ENCODE data around the gene TLK2.
A peak's percentile ranks its signal among the peaks of the same experiment; 100 is the strongest.

The TLK2 gene

GRCh38 chr17:62629556-62630364 is 151.1 kb downstream of the TLK2 start:
- no peaks in the 10 kb centered on the region for H3K36me3 ChIP-seq (ENCODE audit: insufficient read depth, low read length)
- no peak overlapping the region for H2AFZ ChIP-seq (ENCODE audit: low read length, unreplicated experiment)
- peaks cover 38% of the 10 kb centered on the region for H3K4me1 ChIP-seq (ENCODE audit: control insufficient read depth, insufficient read depth, low read length, unreplicated experiment)
- H3K27ac ChIP-seq (ENCODE audit: low read depth, low read length) = peak overlapping the region; percentile 78
- peaks cover 70% of the 10 kb centered on the region for H3K79me2 ChIP-seq (ENCODE audit: control insufficient read depth, insufficient read depth, low read length, unreplicated experiment)
- H3K27me3 ChIP-seq (ENCODE audit: insufficient read depth, low read length) = no peaks in the 10 kb centered on the region
- peak overlapping the region; percentile 99 for H3K4me3 ChIP-seq (ENCODE audit: low read depth, low read length)

GRCh38 chr17:62630365-62631085 is 151.9 kb downstream of the TLK2 start:
- peak overlapping the region; percentile 11; the same call in 1 of the 2 replicates for H3K27ac ChIP-seq (ENCODE audit: low read depth, low read length)
- H3K79me2 ChIP-seq (ENCODE audit: control insufficient read depth, insufficient read depth, low read length, unreplicated experiment) = peaks cover 76% of the 10 kb centered on the region
- H3K36me3 ChIP-seq (ENCODE audit: insufficient read depth, low read length) = no peaks in the 10 kb centered on the region
- H3K4me1 ChIP-seq (ENCODE audit: control insufficient read depth, insufficient read depth, low read length, unreplicated experiment) = peaks cover 38% of the 10 kb centered on the region
- no peaks in the 10 kb centered on the region for H3K27me3 ChIP-seq (ENCODE audit: insufficient read depth, low read length)
- peak overlapping the region; percentile 99 for H3K4me3 ChIP-seq (ENCODE audit: low read depth, low read length)
- H2AFZ ChIP-seq (ENCODE audit: low read length, unreplicated experiment) = no peak overlapping the region

- H3K4me3 ChIP-seq (ENCODE audit: low read depth, low read length) = no peak overlapping the region
- no peak overlapping the region for H3K27ac ChIP-seq (ENCODE audit: low read depth, low read length)
- no peaks in the 10 kb centered on the region for H3K27me3 ChIP-seq (ENCODE audit: insufficient read depth, low read length)
- no peak overlapping the region for H2AFZ ChIP-seq (ENCODE audit: low read length, unreplicated experiment)
- peaks cover 33% of the 10 kb centered on the region for H3K4me1 ChIP-seq (ENCODE audit: control insufficient read depth, insufficient read depth, low read length, unreplicated experiment)
- H3K36me3 ChIP-seq (ENCODE audit: insufficient read depth, low read length) = no peaks in the 10 kb centered on the region
- H3K79me2 ChIP-seq (ENCODE audit: control insufficient read depth, insufficient read depth, low read length, unreplicated experiment) = peaks cover 80% of the 10 kb centered on the region
Observed at GRCh38 chr17:62631086-62631935, 152.7 kb downstream of the TLK2 start.

- H3K79me2 ChIP-seq (ENCODE audit: control insufficient read depth, insufficient read depth, low read length, unreplicated experiment) = peaks cover 87% of the 10 kb centered on the region
- no peaks in the 10 kb centered on the region for H3K36me3 ChIP-seq (ENCODE audit: insufficient read depth, low read length)
- H2AFZ ChIP-seq (ENCODE audit: low read length, unreplicated experiment) = no peak overlapping the region
- no peak overlapping the region for H3K27ac ChIP-seq (ENCODE audit: low read depth, low read length)
- no peak overlapping the region for H3K4me3 ChIP-seq (ENCODE audit: low read depth, low read length)
- H3K27me3 ChIP-seq (ENCODE audit: insufficient read depth, low read length) = no peaks in the 10 kb centered on the region
- peaks cover 33% of the 10 kb centered on the region for H3K4me1 ChIP-seq (ENCODE audit: control insufficient read depth, insufficient read depth, low read length, unreplicated experiment)
Observed at GRCh38 chr17:62631936-62632924, 153.6 kb downstream of the TLK2 start.

GRCh38 chr17:62637809-62638208 is 159.2 kb downstream of the TLK2 start:
- peaks cover 4% of the 10 kb centered on the region for H3K4me1 ChIP-seq (ENCODE audit: control insufficient read depth, insufficient read depth, low read length, unreplicated experiment)
- H3K27ac ChIP-seq (ENCODE audit: low read depth, low read length) = no peak overlapping the region
- H3K27me3 ChIP-seq (ENCODE audit: insufficient read depth, low read length) = no peaks in the 10 kb centered on the region
- no peak overlapping the region for H3K4me3 ChIP-seq (ENCODE audit: low read depth, low read length)
- no peak overlapping the region for H2AFZ ChIP-seq (ENCODE audit: low read length, unreplicated experiment)
- H3K79me2 ChIP-seq (ENCODE audit: control insufficient read depth, insufficient read depth, low read length, unreplicated experiment) = peaks cover 76% of the 10 kb centered on the region
- H3K36me3 ChIP-seq (ENCODE audit: insufficient read depth, low read length) = no peaks in the 10 kb centered on the region; the same call in 1 of the 2 replicates

GRCh38 chr17:62641153-62641552 is 162.5 kb downstream of the TLK2 start:
- Histone ChIP-seq H2AFZ (ENCODE audit: low read length, unreplicated experiment) (no peak overlapping the region), H3K36me3 (ENCODE audit: insufficient read depth, low read length) (no peaks in the 10 kb centered on the region; the same call in 1 of the 2 replicates), H3K27ac (ENCODE audit: low read depth, low read length) (no peak overlapping the region), H3K4me3 (ENCODE audit: low read depth, low read length) (no peak overlapping the region), H3K27me3 (ENCODE audit: insufficient read depth, low read length) (no peaks in the 10 kb centered on the region), H3K79me2 (ENCODE audit: control insufficient read depth, insufficient read depth, low read length, unreplicated experiment) (peaks cover 60% of the 10 kb centered on the region), H3K4me1 (ENCODE audit: control insufficient read depth, insufficient read depth, low read length, unreplicated experiment) (no peaks in the 10 kb centered on the region)

GRCh38 chr17:62641951-62642350 is 163.3 kb downstream of the TLK2 start:
- H3K4me3 ChIP-seq (ENCODE audit: low read depth, low read length) = no peak overlapping the region
- no peaks in the 10 kb centered on the region for H3K4me1 ChIP-seq (ENCODE audit: control insufficient read depth, insufficient read depth, low read length, unreplicated experiment)
- H3K36me3 ChIP-seq (ENCODE audit: insufficient read depth, low read length) = no peaks in the 10 kb centered on the region; the same call in 1 of the 2 replicates
- H3K27ac ChIP-seq (ENCODE audit: low read depth, low read length) = no peak overlapping the region
- peaks cover 61% of the 10 kb centered on the region for H3K79me2 ChIP-seq (ENCODE audit: control insufficient read depth, insufficient read depth, low read length, unreplicated experiment)
- no peak overlapping the region for H2AFZ ChIP-seq (ENCODE audit: low read length, unreplicated experiment)
- no peaks in the 10 kb centered on the region for H3K27me3 ChIP-seq (ENCODE audit: insufficient read depth, low read length)

- H3K4me3 ChIP-seq (ENCODE audit: low read depth, low read length) = no peak overlapping the region
- H3K27me3 ChIP-seq (ENCODE audit: insufficient read depth, low read length) = no peaks in the 10 kb centered on the region
- peaks cover 55% of the 10 kb centered on the region for H3K79me2 ChIP-seq (ENCODE audit: control insufficient read depth, insufficient read depth, low read length, unreplicated experiment)
- peaks cover 10% of the 10 kb centered on the region for H3K4me1 ChIP-seq (ENCODE audit: control insufficient read depth, insufficient read depth, low read length, unreplicated experiment)
- H2AFZ ChIP-seq (ENCODE audit: low read length, unreplicated experiment) = no peak overlapping the region
- H3K27ac ChIP-seq (ENCODE audit: low read depth, low read length) = no peak overlapping the region
- no peaks in the 10 kb centered on the region; the same call in 1 of the 2 replicates for H3K36me3 ChIP-seq (ENCODE audit: insufficient read depth, low read length)
Observed at GRCh38 chr17:62643496-62643895, 164.9 kb downstream of the TLK2 start.

GRCh38 chr17:62644487-62645173 is 166.0 kb downstream of the TLK2 start:
- Histone ChIP-seq H3K36me3 (ENCODE audit: insufficient read depth, low read length) (no peaks in the 10 kb centered on the region; the same call in 1 of the 2 replicates), H3K4me3 (ENCODE audit: low read depth, low read length) (no peak overlapping the region), H2AFZ (ENCODE audit: low read length, unreplicated experiment) (no peak overlapping the region)

More at GRCh38 chr17:62644487-62645173, 166.0 kb downstream of the TLK2 start:
- Histone ChIP-seq H3K27ac (ENCODE audit: low read depth, low read length) (no peak overlapping the region), H3K79me2 (ENCODE audit: control insufficient read depth, insufficient read depth, low read length, unreplicated experiment) (peaks cover 54% of the 10 kb centered on the region), H3K4me1 (ENCODE audit: control insufficient read depth, insufficient read depth, low read length, unreplicated experiment) (peaks cover 10% of the 10 kb centered on the region), H3K27me3 (ENCODE audit: insufficient read depth, low read length) (no peaks in the 10 kb centered on the region)
